OCI-LY7 (cell line): ENCODE data around the gene TMEM109. TPM values are rescaled to one million over a fixed set of nuclear protein-coding genes. Genes with fewer than 3 reads are reported as not detected.

Experiments
- BruUV-seq: library from RNA; stranded (reverse); fragments of 400-500 nt; replicated peaks from 2 replicates; lab custom pipeline; 2021; lab: Mats Ljungman, UMichigan
- CTCF ChIA-PET: fragments of 300-600 bp; sonication (Branson Sonifier 250); formaldehyde crosslinking; loops from one replicate; lab custom pipeline; 2022; ENCODE audit warnings: antibody characterized with exemption; ENCODE audit not compliant: unreplicated experiment; lab: Charles Lee
- POLR2A ChIA-PET: fragments of 300-600 bp; sonication (Branson Sonifier 250); formaldehyde crosslinking; loops from one replicate; lab custom pipeline; 2022; ENCODE audit warnings: antibody characterized with exemption; lab: Charles Lee
- DNase-seq: peaks from one replicate; pipeline ENCODE4 v3.0.0-alpha.2; 2015; ENCODE audit warnings: low spot score
- H2AFZ ChIP-seq: fragments of 200-600 bp; sonication (generic), shearing (Covaris generic); 2 replicates; pipeline ENCODE4 v1.6.1; 2014; ENCODE audit warnings: mild to moderate bottlenecking, antibody characterized with exemption, low read length, moderate library complexity
- H3K27ac ChIP-seq: fragments of 200-600 bp; sonication (generic); 2 replicates; pipeline ENCODE4 v1.5.1; 2014; ENCODE audit warnings: mixed run types, low read depth, mild to moderate bottlenecking, moderate library complexity, low read length, inconsistent platforms; ENCODE audit not compliant: poor library complexity, severe bottlenecking
- H3K36me3 ChIP-seq: fragments of 200-600 bp; sonication (generic); 2 replicates; pipeline ENCODE4 v1.6.1; 2014; ENCODE audit warnings: mild to moderate bottlenecking, antibody characterized with exemption, low read length, moderate library complexity, mixed read lengths; ENCODE audit not compliant: insufficient read depth
- H3K4me1 ChIP-seq: fragments of 200-600 bp; sonication (generic); 2 replicates; pipeline ENCODE4 v1.5.1; 2014; ENCODE audit warnings: mild to moderate bottlenecking, low read length; ENCODE audit not compliant: insufficient read depth, poor library complexity, severe bottlenecking
- H3K4me2 ChIP-seq: fragments of 200-600 bp; sonication (generic); 2 replicates; pipeline ENCODE4 v1.6.1; 2014; ENCODE audit warnings: mild to moderate bottlenecking, low read length
- H3K4me3 ChIP-seq: fragments of 200-600 bp; sonication (generic); 2 replicates; pipeline ENCODE4 v1.5.1; 2014; ENCODE audit warnings: mild to moderate bottlenecking, low read depth, low read length; ENCODE audit not compliant: poor library complexity, severe bottlenecking
- H3K79me2 ChIP-seq: fragments of 200-600 bp; sonication (generic); 2 replicates; pipeline ENCODE4 v1.6.1; 2016; ENCODE audit warnings: low read depth, mild to moderate bottlenecking, low read length, moderate library complexity, mixed read lengths; ENCODE audit not compliant: insufficient read depth
- H3K9me2 ChIP-seq: fragments of 200-600 bp; sonication (generic); 2 replicates; pipeline ENCODE4 v1.6.1; 2016; ENCODE audit warnings: mild to moderate bottlenecking, low read length, mixed read lengths; ENCODE audit not compliant: insufficient read depth
- H3K9me3 ChIP-seq: fragments of 200-600 bp; sonication (generic); 2 replicates; pipeline ENCODE4 v1.6.1; 2014; ENCODE audit warnings: mild to moderate bottlenecking, mixed run types, low read length, mixed read lengths
- H4K20me1 ChIP-seq: fragments of 200-600 bp; sonication (generic); 2 replicates; pipeline ENCODE4 v1.6.1; 2014; ENCODE audit warnings: mild to moderate bottlenecking, antibody characterized with exemption, low read length, moderate library complexity, mixed read lengths; ENCODE audit not compliant: insufficient read depth
- EZH2phosphoT487 ChIP-seq: fragments of 200-600 bp; sonication (generic); IDR thresholded peaks from 2 replicates; pipeline ENCODE4 v1.6.1; 2018; ENCODE audit warnings: low read depth, borderline replicate concordance, mild to moderate bottlenecking, mixed run types, antibody characterized with exemption, low read length, moderate library complexity, mixed read lengths
- intact Hi-C: fragments of 100-400 bp; cut with micrococcal nuclease; formaldehyde crosslinking; loops from one replicate; pipeline ENCODE4 v1.10.0; 2022; ENCODE audit not compliant: unreplicated experiment
- total RNA-seq, 2 experiments: library from RNA; depleted of rRNA in 1 of 2; stranded (reverse); fragments of >200 nt in 1 of 2; shearing (Covaris generic) in 1 of 2; gene quantifications; 2 replicates each; pipeline ENCODE4 v1.2.3, GENCODE V29; 2014 to 2022
- TF ChIP-seq, protein P1 (sequence below): fragments of 200-600 bp; sonication (generic); conservative IDR thresholded peaks from 2 replicates; pipeline ENCODE4 v1.5.1; 2014; ENCODE audit warnings: mild to moderate bottlenecking, antibody characterized with exemption, low read length, moderate library complexity, mixed read lengths

Gene TMEM109
- total RNA-seq, 2 experiments from 2014 or later, result 57.0 to 67.8 TPM

GRCh38 chr11:60950933-60951605 lies 37.1 kb downstream of the TMEM109 start:
- H3K4me1 ChIP-seq, result peaks cover 36% of the 10 kb centered on the region
- H3K4me3 ChIP-seq, result peak overlapping the region; percentile 64
- no peaks in the 10 kb centered on the region for H4K20me1 ChIP-seq
- no peaks in the 10 kb centered on the region for H3K9me3 ChIP-seq
- no peaks in the 10 kb centered on the region for H3K36me3 ChIP-seq
- no peak for DNase-seq
- intact Hi-C loops, result loop anchor here (10.0 kb wide), 1 partner anchor 56 kb away; no protein-coding TSS in a partner anchor
- peak overlapping the region; percentile 80 for H3K4me2 ChIP-seq
- CTCF ChIA-PET, result interaction anchor here (1.3 kb wide), 2 partner anchors 11 to 38 kb away, joined by 5 read pairs; partner anchors contain the start of gene TMEM109
- TF ChIP-seq EZH2phosphoT487, result no peak
- TF ChIP-seq, protein P1, sequence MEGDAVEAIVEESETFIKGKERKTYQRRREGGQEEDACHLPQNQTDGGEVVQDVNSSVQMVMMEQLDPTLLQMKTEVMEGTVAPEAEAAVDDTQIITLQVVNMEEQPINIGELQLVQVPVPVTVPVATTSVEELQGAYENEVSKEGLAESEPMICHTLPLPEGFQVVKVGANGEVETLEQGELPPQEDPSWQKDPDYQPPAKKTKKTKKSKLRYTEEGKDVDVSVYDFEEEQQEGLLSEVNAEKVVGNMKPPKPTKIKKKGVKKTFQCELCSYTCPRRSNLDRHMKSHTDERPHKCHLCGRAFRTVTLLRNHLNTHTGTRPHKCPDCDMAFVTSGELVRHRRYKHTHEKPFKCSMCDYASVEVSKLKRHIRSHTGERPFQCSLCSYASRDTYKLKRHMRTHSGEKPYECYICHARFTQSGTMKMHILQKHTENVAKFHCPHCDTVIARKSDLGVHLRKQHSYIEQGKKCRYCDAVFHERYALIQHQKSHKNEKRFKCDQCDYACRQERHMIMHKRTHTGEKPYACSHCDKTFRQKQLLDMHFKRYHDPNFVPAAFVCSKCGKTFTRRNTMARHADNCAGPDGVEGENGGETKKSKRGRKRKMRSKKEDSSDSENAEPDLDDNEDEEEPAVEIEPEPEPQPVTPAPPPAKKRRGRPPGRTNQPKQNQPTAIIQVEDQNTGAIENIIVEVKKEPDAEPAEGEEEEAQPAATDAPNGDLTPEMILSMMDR, result no peak
- BruUV-seq, result no TSS peak
- H3K9me2 ChIP-seq, result no peaks in the 10 kb centered on the region
- H3K79me2 ChIP-seq, result peaks cover 3% of the 10 kb centered on the region; the same call in 1 of the 2 replicates
- H2AFZ ChIP-seq, result peak overlapping the region; percentile 89; the same call in 1 of the 2 replicates
- POLR2A ChIA-PET, result interaction anchor here (1.0 to 2.0 kb wide), 3 partner anchors 11 to 207 kb away, joined by 5 to 6 read pairs (median 6); no protein-coding TSS in a partner anchor
- peak overlapping the region; percentile 47 for H3K27ac ChIP-seq

DNA sequence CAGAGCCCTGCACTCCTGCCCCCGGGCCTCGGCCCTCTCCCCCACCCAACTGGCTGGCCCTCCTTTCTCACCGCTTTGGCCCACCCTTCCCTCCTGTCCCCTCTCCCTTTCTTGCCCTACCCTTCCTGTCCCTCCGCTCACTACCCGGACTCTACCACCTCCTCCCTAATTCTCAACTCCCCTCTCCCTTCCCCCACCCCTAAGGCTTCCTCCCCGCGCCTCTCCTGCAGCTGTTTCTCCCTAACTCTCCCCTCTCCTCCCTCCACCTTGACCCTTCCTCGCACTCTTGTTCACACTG lies 37.6 kb downstream of the TMEM109 start:
- CTCF ChIA-PET, result interaction anchor here (1.3 kb wide), 1 partner anchor 38 kb away, joined by 5 read pairs; the partner anchor contains the start of gene TMEM109
- intact Hi-C loops, result loop anchor here (10.0 kb wide), 1 partner anchor 57 kb away; no protein-coding TSS in a partner anchor
- Histone ChIP-seq H3K9me2 (no peaks in the 10 kb centered on the region), H3K4me2 (peak overlapping the region; percentile 80), H3K4me3 (peak overlapping the region; percentile 64), H3K27ac (peak overlapping the region; percentile 47), H3K4me1 (peaks cover 36% of the 10 kb centered on the region), H3K9me3 (no peaks in the 10 kb centered on the region), H4K20me1 (no peaks in the 10 kb centered on the region), H2AFZ (peak overlapping the region; percentile 89; the same call in 1 of the 2 replicates), H3K36me3 (no peaks in the 10 kb centered on the region), H3K79me2 (peaks cover 3% of the 10 kb centered on the region; the same call in 1 of the 2 replicates)
- DNase-seq, result peak; percentile 25
- POLR2A ChIA-PET, result interaction anchor here (0.5 kb wide), 1 partner anchor 1282 kb away, joined by 3 read pairs; no protein-coding TSS in a partner anchor
- TF ChIP-seq EZH2phosphoT487, result no peak
- TF ChIP-seq, protein P1, result no peak
- no TSS peak for BruUV-seq
